ENCODE measurements around the gene RTBDN.

DNA sequence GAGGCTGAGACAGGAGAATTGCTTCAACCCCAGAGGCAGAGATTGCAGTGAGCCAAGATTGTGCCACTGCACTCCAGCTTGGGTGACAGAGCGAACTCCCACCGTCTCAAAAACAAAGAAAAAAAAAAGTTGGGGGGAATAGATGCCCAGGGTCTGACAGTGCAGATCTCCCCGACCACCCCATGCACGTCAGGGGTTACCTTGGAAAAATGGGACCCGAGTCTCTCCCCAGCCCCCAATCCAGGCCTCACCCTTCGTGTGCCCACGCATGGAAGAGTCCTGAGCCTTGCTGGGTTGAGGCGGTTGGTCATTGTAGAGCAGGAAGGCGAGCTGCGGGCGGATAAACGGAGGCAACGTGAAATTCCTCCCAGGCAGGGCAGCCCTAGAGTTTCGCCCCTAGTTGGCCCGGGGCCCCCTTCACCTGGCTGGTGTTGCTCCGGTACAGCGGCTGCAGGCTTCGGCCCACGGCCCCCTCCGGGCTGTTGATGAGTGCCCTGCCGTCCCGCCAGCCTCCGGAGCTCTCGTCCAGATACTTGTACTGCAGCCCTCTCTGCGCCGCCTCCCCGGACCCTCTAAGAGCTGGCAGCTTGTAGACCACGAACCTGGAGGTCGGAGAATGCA lies 46.3 kb upstream of the RTBDN start:
- TF ChIP-seq, protein P1, sequence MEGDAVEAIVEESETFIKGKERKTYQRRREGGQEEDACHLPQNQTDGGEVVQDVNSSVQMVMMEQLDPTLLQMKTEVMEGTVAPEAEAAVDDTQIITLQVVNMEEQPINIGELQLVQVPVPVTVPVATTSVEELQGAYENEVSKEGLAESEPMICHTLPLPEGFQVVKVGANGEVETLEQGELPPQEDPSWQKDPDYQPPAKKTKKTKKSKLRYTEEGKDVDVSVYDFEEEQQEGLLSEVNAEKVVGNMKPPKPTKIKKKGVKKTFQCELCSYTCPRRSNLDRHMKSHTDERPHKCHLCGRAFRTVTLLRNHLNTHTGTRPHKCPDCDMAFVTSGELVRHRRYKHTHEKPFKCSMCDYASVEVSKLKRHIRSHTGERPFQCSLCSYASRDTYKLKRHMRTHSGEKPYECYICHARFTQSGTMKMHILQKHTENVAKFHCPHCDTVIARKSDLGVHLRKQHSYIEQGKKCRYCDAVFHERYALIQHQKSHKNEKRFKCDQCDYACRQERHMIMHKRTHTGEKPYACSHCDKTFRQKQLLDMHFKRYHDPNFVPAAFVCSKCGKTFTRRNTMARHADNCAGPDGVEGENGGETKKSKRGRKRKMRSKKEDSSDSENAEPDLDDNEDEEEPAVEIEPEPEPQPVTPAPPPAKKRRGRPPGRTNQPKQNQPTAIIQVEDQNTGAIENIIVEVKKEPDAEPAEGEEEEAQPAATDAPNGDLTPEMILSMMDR (IDR thresholded peaks at IDR 0.05) = no peak
- TF ChIP-seq POLR2A (IDR thresholded peaks at IDR 0.05) = no peak
